Activated naive CD4-positive, alpha-beta T cell treated with anti-CD3 and anti-CD28 coated beads for 36 hours (primary cell): Measurements from ENCODE around the gene PARP14. TPM values are rescaled to one million over a fixed set of nuclear protein-coding genes. Genes with fewer than 3 reads are reported as not detected.

Experiments
- total RNA-seq, 2 experiments: library from RNA; stranded (reverse); gene quantifications; one replicate each; pipeline ENCODE4 v1.2.3, GENCODE V29; 2021

PARP14 gene
- total RNA-seq, 2 experiments from 2014 or later, result 35.4 to 38.9 TPM

Other genes starting within 250 kb of the PARP14 start
- 10 to 100 TPM; 45.6 to 45.8 TPM for gene KPNA1, start 165.9 kb upstream of the PARP14 start, total RNA-seq
- gene PARP9, start 116.5 kb upstream of the PARP14 start, total RNA-seq, result 10 to 100 TPM; 20.4 to 21.1 TPM
- 10 to 100 TPM; 22.3 to 24.5 TPM for gene DTX3L, start 116.5 kb upstream of the PARP14 start, total RNA-seq
- 1 to 10 TPM; 3.6 to 5.1 TPM for gene PARP15, start 103.2 kb upstream of the PARP14 start, total RNA-seq
- 1 to 10 TPM; 3.0 to 3.2 TPM for gene HSPBAP1, start 113.0 kb downstream of the PARP14 start, total RNA-seq
- 1 to 10 TPM; 1.4 to 1.7 TPM for gene SLC49A4, start 114.2 kb downstream of the PARP14 start, total RNA-seq